Trophoblast cell (in vitro differentiated cells and primary cell): ENCODE data around the gene CHD6.
A peak's percentile ranks its signal among the peaks of the same experiment; 100 is the strongest.

Source experiments
- DNase-seq, 2 donors: peaks; one replicate each; pipeline ENCODE4 v3.0.0-alpha.2; 2016
- H2AFZ ChIP-seq: 2 replicates; pipeline ENCODE4 v1.6.1; 2013; ENCODE audit warnings: low read length, moderate library complexity, mild to moderate bottlenecking; ENCODE audit not compliant: insufficient read depth, poor library complexity
- H2AK5ac ChIP-seq: 2 replicates; pipeline ENCODE4 v1.6.1; 2013; ENCODE audit warnings: mild to moderate bottlenecking, low read length
- H2BK120ac ChIP-seq: 2 replicates; pipeline ENCODE4 v1.6.1; 2013; ENCODE audit warnings: low read length, mild to moderate bottlenecking, moderate library complexity; ENCODE audit not compliant: insufficient read depth, poor library complexity
- H2BK12ac ChIP-seq: 2 replicates; pipeline ENCODE4 v1.6.1; 2013; ENCODE audit warnings: mild to moderate bottlenecking, low read length, moderate library complexity
- H2BK5ac ChIP-seq: 2 replicates; pipeline ENCODE4 v1.6.1; 2013; ENCODE audit warnings: low read length, low read depth, moderate library complexity, mild to moderate bottlenecking; ENCODE audit not compliant: poor library complexity
- H3K14ac ChIP-seq: 2 replicates; pipeline ENCODE4 v1.6.1; 2013; ENCODE audit warnings: mild to moderate bottlenecking, low read length
- H3K18ac ChIP-seq: 2 replicates; pipeline ENCODE4 v1.6.1; 2013; ENCODE audit warnings: mild to moderate bottlenecking, low read length
- H3K23ac ChIP-seq: 2 replicates; pipeline ENCODE4 v1.6.1; 2013; ENCODE audit warnings: low read length
- H3K27ac ChIP-seq: 2 replicates; pipeline ENCODE4 v1.5.1; 2013; ENCODE audit warnings: low read depth, mild to moderate bottlenecking, inconsistent platforms, low read length, moderate library complexity
- H3K27me3 ChIP-seq: 2 replicates; pipeline ENCODE4 v1.6.1; 2013; ENCODE audit warnings: inconsistent platforms, mild to moderate bottlenecking, low read length, moderate library complexity; ENCODE audit not compliant: insufficient read depth
- H3K36me3 ChIP-seq, 2 experiments: 1 replicate in 1 of 2; 2 replicates in 1 of 2; pipeline ENCODE4 v1.6.1; 2013; ENCODE audit warnings: low read length in 2 of 2, mild to moderate bottlenecking in 2 of 2, moderate library complexity in 1 of 2; ENCODE audit not compliant: insufficient read depth in 2 of 2, control insufficient read depth in 1 of 2
- H3K4ac ChIP-seq: 2 replicates; pipeline ENCODE4 v1.6.1; 2013; ENCODE audit warnings: low read depth, mild to moderate bottlenecking, low read length, moderate library complexity
- H3K4me1 ChIP-seq, 2 experiments: 1 replicate in 1 of 2; 2 replicates in 1 of 2; pipeline ENCODE4 v1.6.1; 2013; ENCODE audit warnings: low read length in 2 of 2, mild to moderate bottlenecking in 2 of 2, moderate library complexity in 1 of 2; ENCODE audit not compliant: insufficient read depth in 2 of 2, control insufficient read depth in 1 of 2
- H3K4me2 ChIP-seq: 2 replicates; pipeline ENCODE4 v1.6.1; 2013; ENCODE audit warnings: inconsistent platforms, mild to moderate bottlenecking, low read length, moderate library complexity
- H3K4me3 ChIP-seq: 2 replicates; pipeline ENCODE4 v1.5.1; 2013; ENCODE audit warnings: mild to moderate bottlenecking, low read depth, low read length, inconsistent platforms
- H3K79me1 ChIP-seq: one replicate; pipeline ENCODE4 v1.6.1; 2013; ENCODE audit warnings: low read length
- H3K79me2 ChIP-seq: 2 replicates; pipeline ENCODE4 v1.6.1; 2013; ENCODE audit warnings: low read length, mild to moderate bottlenecking; ENCODE audit not compliant: control insufficient read depth, insufficient read depth, poor library complexity
- H3K9ac ChIP-seq: 2 replicates; pipeline ENCODE4 v1.6.1; 2013; ENCODE audit warnings: mild to moderate bottlenecking, low read length
- H3K9me3 ChIP-seq: 2 replicates; pipeline ENCODE4 v1.6.1; 2013; ENCODE audit warnings: low read depth, mild to moderate bottlenecking, control low read depth, inconsistent platforms, low read length; ENCODE audit not compliant: insufficient read depth
- H4K12ac ChIP-seq: 2 replicates; pipeline ENCODE4 v1.6.1; 2013; ENCODE audit warnings: low read depth, mild to moderate bottlenecking, low read length, moderate library complexity
- H4K8ac ChIP-seq: 2 replicates; pipeline ENCODE4 v1.6.1; 2013; ENCODE audit warnings: low read depth, mild to moderate bottlenecking, low read length, moderate library complexity
- H4K91ac ChIP-seq: one replicate; pipeline ENCODE4 v1.6.1; 2013; ENCODE audit warnings: low read depth, mild to moderate bottlenecking, low read length, moderate library complexity
- WGBS: extraction: QIAGEN DNeasy Blood & Tissue Kit; methylation state at CpG from one replicate; pipeline ENCODE4 v1.1.7; 2013; ENCODE audit warnings: missing lambda C conversion rate; ENCODE audit not compliant: insufficient read length, insufficient coverage; ENCODE audit errors: extremely low coverage; 5-methylcytosine and 5-hydroxymethylcytosine counted together

CHD6 gene

GRCh38 chr20:41432746-41433145 is 185.4 kb downstream of the CHD6 start:
- Histone ChIP-seq H3K4me1 (no peaks in the 10 kb centered on the region), H3K23ac (no peak overlapping the region), H3K9ac (no peak overlapping the region), H3K4me2 (no peak overlapping the region), H3K14ac (no peak overlapping the region), H4K8ac (no peak overlapping the region), H3K9me3 (no peaks in the 10 kb centered on the region), H3K27me3 (no peaks in the 10 kb centered on the region), H3K4me3 (no peak overlapping the region), H2BK120ac (no peak overlapping the region), H4K12ac (no peak overlapping the region), H3K36me3 (peaks cover 11 to 12% of the 10 kb centered on the region in 2 experiments), H2BK5ac (no peak overlapping the region), H3K4ac (no peak overlapping the region), H2BK12ac (no peak overlapping the region), H2AK5ac (no peak overlapping the region), H3K79me1 (no peaks in the 10 kb centered on the region), H2AFZ (no peak overlapping the region), H3K79me2 (no peaks in the 10 kb centered on the region), H4K91ac (no peak overlapping the region), H3K18ac (no peak overlapping the region), H3K27ac (no peak overlapping the region)
- no peak for DNase-seq

GRCh38 chr20:41428285-41428684 is 189.9 kb downstream of the CHD6 start:
- Histone ChIP-seq H3K36me3 (peaks cover 10 to 13% of the 10 kb centered on the region in 2 experiments), H2BK120ac (no peak overlapping the region), H3K9me3 (no peaks in the 10 kb centered on the region), H3K4ac (no peak overlapping the region), H3K79me1 (no peaks in the 10 kb centered on the region), H2AFZ (no peak overlapping the region), H3K23ac (no peak overlapping the region), H3K9ac (no peak overlapping the region), H3K18ac (no peak overlapping the region), H3K4me1 (peaks cover 0 to 2% of the 10 kb centered on the region in 2 experiments), H4K91ac (no peak overlapping the region), H2BK5ac (no peak overlapping the region), H2BK12ac (no peak overlapping the region), H3K4me2 (no peak overlapping the region), H3K27ac (no peak overlapping the region), H3K4me3 (no peak overlapping the region), H4K12ac (no peak overlapping the region), H3K27me3 (no peaks in the 10 kb centered on the region), H2AK5ac (no peak overlapping the region), H4K8ac (no peak overlapping the region), H3K79me2 (no peaks in the 10 kb centered on the region), H3K14ac (no peak overlapping the region)
- DNase-seq: peak; percentile 51 to 82
- WGBS: no CpG with 5 or more reads among the region's 3 CpGs

GRCh38 chr20:41427833-41428232 is 190.3 kb downstream of the CHD6 start:
- H3K14ac ChIP-seq: no peak overlapping the region
- WGBS: no CpG with 5 or more reads among the region's 1 CpG
- H3K9me3 ChIP-seq: no peaks in the 10 kb centered on the region
- H4K12ac ChIP-seq: no peak overlapping the region
- H2BK12ac ChIP-seq: no peak overlapping the region
- no peak for DNase-seq
- H2AFZ ChIP-seq: no peak overlapping the region
- peaks cover 0 to 2% of the 10 kb centered on the region in 2 experiments for H3K4me1 ChIP-seq
- H3K4me2 ChIP-seq: no peak overlapping the region
- H2BK120ac ChIP-seq: no peak overlapping the region
- no peak overlapping the region for H3K9ac ChIP-seq
- H3K18ac ChIP-seq: no peak overlapping the region
- no peaks in the 10 kb centered on the region for H3K79me2 ChIP-seq
- no peak overlapping the region for H3K27ac ChIP-seq
- no peak overlapping the region for H2AK5ac ChIP-seq
- no peaks in the 10 kb centered on the region for H3K27me3 ChIP-seq
- peaks cover 10 to 14% of the 10 kb centered on the region in 2 experiments for H3K36me3 ChIP-seq
- no peak overlapping the region for H4K91ac ChIP-seq
- no peak overlapping the region for H3K4ac ChIP-seq
- no peak overlapping the region for H2BK5ac ChIP-seq
- H4K8ac ChIP-seq: no peak overlapping the region
- no peaks in the 10 kb centered on the region for H3K79me1 ChIP-seq
- H3K4me3 ChIP-seq: no peak overlapping the region
- no peak overlapping the region for H3K23ac ChIP-seq

GRCh38 chr20:41426976-41427375 is 191.2 kb downstream of the CHD6 start:
- no peak overlapping the region for H4K12ac ChIP-seq
- H3K23ac ChIP-seq: no peak overlapping the region
- H3K14ac ChIP-seq: no peak overlapping the region
- H2BK120ac ChIP-seq: no peak overlapping the region
- no peak overlapping the region for H3K9ac ChIP-seq
- H3K18ac ChIP-seq: no peak overlapping the region
- H3K27ac ChIP-seq: no peak overlapping the region
- H3K4ac ChIP-seq: no peak overlapping the region
- no peaks in the 10 kb centered on the region for H3K27me3 ChIP-seq
- H3K79me2 ChIP-seq: no peaks in the 10 kb centered on the region
- H3K79me1 ChIP-seq: no peaks in the 10 kb centered on the region
- no CpG with 5 or more reads among the region's 8 CpGs for WGBS
- no peak overlapping the region for H3K4me3 ChIP-seq
- no peak overlapping the region for H2BK12ac ChIP-seq
- no peak for DNase-seq
- H3K4me1 ChIP-seq: peaks cover 0 to 2% of the 10 kb centered on the region in 2 experiments
- H2AFZ ChIP-seq: no peak overlapping the region
- no peak overlapping the region for H4K8ac ChIP-seq
- no peak overlapping the region for H3K4me2 ChIP-seq
- no peaks in the 10 kb centered on the region for H3K9me3 ChIP-seq
- H4K91ac ChIP-seq: no peak overlapping the region
- H2BK5ac ChIP-seq: no peak overlapping the region
- no peak overlapping the region for H2AK5ac ChIP-seq
- peaks cover 15 to 21% of the 10 kb centered on the region in 2 experiments for H3K36me3 ChIP-seq
